Endothelial cell of umbilical vein (primary cell): ENCODE measurements around the gene SAMD5. TPM values are rescaled to one million over a fixed set of nuclear protein-coding genes. Genes with fewer than 3 reads are reported as not detected.

Experiments used
- BruUV-seq: library from RNA; stranded (reverse); fragments of 400-500 nt; replicated peaks from 2 replicates; lab custom pipeline; 2021; lab: Mats Ljungman, UMichigan
- CTCF ChIA-PET: fragments of 300-600, 350-600 bp; sonication (Branson Sonifier 250); formaldehyde crosslinking; loops from one replicate; lab custom pipeline; 2021; ENCODE audit warnings: antibody characterized with exemption, inconsistent platforms; lab: Charles Lee
- POLR2A ChIA-PET: fragments of 300-600, 350-600 bp; sonication (Branson Sonifier 250); formaldehyde crosslinking; loops from one replicate; lab custom pipeline; 2021; ENCODE audit warnings: antibody characterized with exemption, inconsistent platforms; lab: Charles Lee
- DNase-seq: peaks from one replicate; pipeline ENCODE4 v3.0.0-alpha.2; 2011; ENCODE audit warnings: low read depth, low spot score
- FAIRE-seq: peaks from 2 replicates; lab custom pipeline; 2011; peaks lifted over from hg19 to GRCh38; lab: Jason Lieb, UNC
- H2AFZ ChIP-seq: 2 replicates; pipeline ENCODE4 v1.6.0; 2012; ENCODE audit warnings: low read depth, low read length, control low read depth, inconsistent platforms
- H3K27ac ChIP-seq: 2 replicates; pipeline ENCODE4 v1.5.1; 2011; ENCODE audit warnings: low read depth, mild to moderate bottlenecking, control low read depth, low read length, moderate library complexity; ENCODE audit not compliant: insufficient read depth
- H3K27me3 ChIP-seq, 2 experiments: 2 replicates each; pipeline versions ENCODE4 v1.6.0 to v1.6.1; 2011; ENCODE audit warnings: low read length in 2 of 2, mixed read lengths in 1 of 2; ENCODE audit not compliant: control insufficient read depth in 2 of 2, insufficient read depth in 2 of 2
- H3K36me3 ChIP-seq, 2 experiments: 2 replicates in 1 of 2; 3 replicates in 1 of 2; pipeline ENCODE4 v1.5.1; 2011; ENCODE audit warnings: low read length in 2 of 2, mild to moderate bottlenecking in 1 of 2, moderate library complexity in 1 of 2; ENCODE audit not compliant: control insufficient read depth in 2 of 2, insufficient read depth in 2 of 2; ENCODE audit errors: extremely low read depth in 1 of 2
- H3K4me1 ChIP-seq: 3 replicates; pipeline ENCODE4 v1.5.1; 2011; ENCODE audit warnings: mild to moderate bottlenecking, low read length; ENCODE audit not compliant: control insufficient read depth, insufficient read depth; ENCODE audit errors: extremely low read depth
- H3K4me2 ChIP-seq: 2 replicates; pipeline ENCODE4 v1.6.1; 2011; ENCODE audit warnings: low read length, control low read depth, mixed read lengths; ENCODE audit not compliant: insufficient read depth
- H3K4me3 ChIP-seq, 3 experiments: fragments of 200-600 bp in 1 of 3; sonication (generic), shearing (Covaris generic) in 1 of 3; replicated peaks in 1 of 3; 2 replicates each; pipeline ENCODE4 v1.5.1; 2011 to 2016; ENCODE audit warnings: control low read depth in 3 of 3, low read length in 3 of 3, mild to moderate bottlenecking in 2 of 3, inconsistent platforms in 1 of 3, low read depth in 1 of 3, moderate library complexity in 1 of 3; ENCODE audit not compliant: insufficient read depth in 1 of 3
- H3K79me2 ChIP-seq: 2 replicates; pipeline ENCODE4 v1.6.0; 2012; ENCODE audit warnings: low read length, inconsistent platforms; ENCODE audit not compliant: control insufficient read depth, insufficient read depth
- H3K9ac ChIP-seq: replicated peaks from 2 replicates; pipeline ENCODE3; 2011; ENCODE audit warnings: low read length, control low read depth; ENCODE audit not compliant: insufficient read depth; ENCODE audit errors: extremely low read depth
- H3K9me1 ChIP-seq: replicated peaks from 3 replicates; pipeline ENCODE4 v1.6.0; 2011; ENCODE audit warnings: mild to moderate bottlenecking, low read length; ENCODE audit not compliant: control insufficient read depth, insufficient read depth; ENCODE audit errors: extremely low read depth
- H3K9me3 ChIP-seq: replicated peaks from 2 replicates; pipeline ENCODE4 v1.5.1; 2012; ENCODE audit warnings: low read length, inconsistent platforms; ENCODE audit not compliant: control insufficient read depth, insufficient read depth
- H4K20me1 ChIP-seq: replicated peaks from 2 replicates; pipeline ENCODE3; 2011; ENCODE audit warnings: mild to moderate bottlenecking, low read length; ENCODE audit not compliant: control insufficient read depth, insufficient read depth; ENCODE audit errors: extremely low read depth
- EZH2 ChIP-seq: IDR thresholded peaks from 2 replicates; pipeline ENCODE4 v1.6.1; 2012; ENCODE audit warnings: borderline replicate concordance, low read depth, mild to moderate bottlenecking, moderate library complexity, low read length, inconsistent platforms; ENCODE audit not compliant: severe bottlenecking
- FOS ChIP-seq: IDR thresholded peaks from 2 replicates; pipeline ENCODE4 v1.6.1; 2011; ENCODE audit warnings: mild to moderate bottlenecking, low read length, moderate library complexity, borderline replicate concordance; ENCODE audit not compliant: insufficient read depth
- GATA2 ChIP-seq: IDR thresholded peaks from 2 replicates; pipeline ENCODE4 v1.7.0; 2011; ENCODE audit warnings: low read depth, mild to moderate bottlenecking, moderate library complexity, mixed read lengths, low read length; ENCODE audit not compliant: insufficient read length, insufficient read depth
- JUN ChIP-seq: IDR thresholded peaks from 2 replicates; pipeline ENCODE4 v1.6.1; 2011; ENCODE audit warnings: borderline replicate concordance, low read depth; ENCODE audit not compliant: insufficient read length, insufficient read depth
- MYC ChIP-seq: IDR thresholded peaks from one replicate; pipeline ENCODE4 v1.6.1; 2011; ENCODE audit warnings: mild to moderate bottlenecking, low read depth, low read length
- POLR2A ChIP-seq: IDR thresholded peaks from 2 replicates; pipeline ENCODE4 v1.6.1; 2012; ENCODE audit warnings: low read depth, mild to moderate bottlenecking, control low read depth, low read length
- POLR2AphosphoS5 ChIP-seq: IDR thresholded peaks from 2 replicates; pipeline ENCODE4 v1.6.1; 2012; ENCODE audit warnings: low read depth, mild to moderate bottlenecking, control low read depth, low read length, moderate library complexity; ENCODE audit not compliant: insufficient read depth
- dilution Hi-C: fragments of 300-500 bp; cut with MboI; formaldehyde crosslinking; loops from one replicate; pipeline ENCODE4 v1.15.0; 2019; ENCODE audit warnings: low sequenced_read_pairs; ENCODE audit not compliant: extremely low pct_ligation_motif_present
- intact Hi-C: fragments of 100-400 bp; cut with micrococcal nuclease; formaldehyde crosslinking; loops from one replicate; pipeline ENCODE4 v1.10.0; 2022
- polyA plus RNA-seq, 4 experiments: library from polyadenylated mRNA; depleted of rRNA in 3 of 4; stranded (reverse) in 3 of 4; unstranded in 1 of 4; fragments of >200 nt; gene quantifications; 2 replicates each; pipeline versions ENCODE4 v1.2.1 to v1.2.3, GENCODE V29; 2011 to 2012; ENCODE audit warnings: missing spikeins in 1 of 4
- total RNA-seq: library from RNA; stranded (reverse); gene quantifications from 2 replicates; pipeline ENCODE4 v1.2.3, GENCODE V29; 2021
- TF ChIP-seq, protein P1 (sequence below), 2 donors: IDR thresholded peaks; 1 replicate in 1 of 2; 2 replicates in 1 of 2; pipeline ENCODE4 v1.5.1; 2011; ENCODE audit warnings: low read length in 2 of 2, mild to moderate bottlenecking in 2 of 2, moderate library complexity in 2 of 2, control low read depth in 1 of 2, inconsistent platforms in 1 of 2, low read depth in 1 of 2; ENCODE audit not compliant: insufficient read depth in 1 of 2; ENCODE audit errors: extremely low read depth in 1 of 2
- TF ChIP-seq, protein P2 (sequence below): IDR thresholded peaks from 2 replicates; pipeline ENCODE4 v1.6.1; 2011; ENCODE audit not compliant: insufficient read depth, insufficient read length

SAMD5 gene
- total and polyA plus RNA-seq, 2 donors (not counting 3 experiments of a cell fraction or from before 2014, with no cell fraction given) = 0.75 to 6.9 TPM

- Histone ChIP-seq H3K9me1 (no peaks in the 10 kb centered on the region), H3K9me3 (no peaks in the 10 kb centered on the region), H3K9ac (no peak overlapping the region), H4K20me1 (no peaks in the 10 kb centered on the region), H3K27me3 (peaks cover 0 to 3% of the 10 kb centered on the region in 2 experiments), H3K4me3 (no peak overlapping the region), H3K36me3 (no peaks in the 10 kb centered on the region), H3K4me1 (no peaks in the 10 kb centered on the region), H3K27ac (no peak overlapping the region), H3K4me2 (no peak overlapping the region), H2AFZ (no peak overlapping the region), H3K79me2 (no peaks in the 10 kb centered on the region)
- POLR2A ChIA-PET = no interaction called here
- BruUV-seq = no TSS peak
- peak; percentile 25 for DNase-seq
- FAIRE-seq = no peak
- dilution Hi-C loops (no loop called here), intact Hi-C loops (no loop called here)
- TF ChIP-seq, protein P1, sequence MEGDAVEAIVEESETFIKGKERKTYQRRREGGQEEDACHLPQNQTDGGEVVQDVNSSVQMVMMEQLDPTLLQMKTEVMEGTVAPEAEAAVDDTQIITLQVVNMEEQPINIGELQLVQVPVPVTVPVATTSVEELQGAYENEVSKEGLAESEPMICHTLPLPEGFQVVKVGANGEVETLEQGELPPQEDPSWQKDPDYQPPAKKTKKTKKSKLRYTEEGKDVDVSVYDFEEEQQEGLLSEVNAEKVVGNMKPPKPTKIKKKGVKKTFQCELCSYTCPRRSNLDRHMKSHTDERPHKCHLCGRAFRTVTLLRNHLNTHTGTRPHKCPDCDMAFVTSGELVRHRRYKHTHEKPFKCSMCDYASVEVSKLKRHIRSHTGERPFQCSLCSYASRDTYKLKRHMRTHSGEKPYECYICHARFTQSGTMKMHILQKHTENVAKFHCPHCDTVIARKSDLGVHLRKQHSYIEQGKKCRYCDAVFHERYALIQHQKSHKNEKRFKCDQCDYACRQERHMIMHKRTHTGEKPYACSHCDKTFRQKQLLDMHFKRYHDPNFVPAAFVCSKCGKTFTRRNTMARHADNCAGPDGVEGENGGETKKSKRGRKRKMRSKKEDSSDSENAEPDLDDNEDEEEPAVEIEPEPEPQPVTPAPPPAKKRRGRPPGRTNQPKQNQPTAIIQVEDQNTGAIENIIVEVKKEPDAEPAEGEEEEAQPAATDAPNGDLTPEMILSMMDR (IDR thresholded peaks at IDR 0.05; ENCODE audit: extremely low read depth in 1 of 2, insufficient read depth in 1 of 2, low read depth in 1 of 2, low read length in 2 of 2) = no peak
- no peak for TF ChIP-seq MYC
- TF ChIP-seq POLR2AphosphoS5 = no peak
- no peak for TF ChIP-seq EZH2
- no peak for TF ChIP-seq JUN
- TF ChIP-seq GATA2 = no peak
- TF ChIP-seq FOS = no peak
- TF ChIP-seq, protein P2, sequence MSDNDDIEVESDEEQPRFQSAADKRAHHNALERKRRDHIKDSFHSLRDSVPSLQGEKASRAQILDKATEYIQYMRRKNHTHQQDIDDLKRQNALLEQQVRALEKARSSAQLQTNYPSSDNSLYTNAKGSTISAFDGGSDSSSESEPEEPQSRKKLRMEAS = no peak
- TF ChIP-seq POLR2A = no peak
- CTCF ChIA-PET = no interaction called here
Observed at GRCh38 chr6:147467886-147468285, 40.6 kb upstream of the SAMD5 start.
